ENCODE data around the gene RILP. TPM values are rescaled to one million over a fixed set of nuclear protein-coding genes. Genes with fewer than 3 reads are reported as not detected.

Gene RILP
- total RNA-seq, 1 donor from 2014 or later = 41.5 TPM

DNA sequence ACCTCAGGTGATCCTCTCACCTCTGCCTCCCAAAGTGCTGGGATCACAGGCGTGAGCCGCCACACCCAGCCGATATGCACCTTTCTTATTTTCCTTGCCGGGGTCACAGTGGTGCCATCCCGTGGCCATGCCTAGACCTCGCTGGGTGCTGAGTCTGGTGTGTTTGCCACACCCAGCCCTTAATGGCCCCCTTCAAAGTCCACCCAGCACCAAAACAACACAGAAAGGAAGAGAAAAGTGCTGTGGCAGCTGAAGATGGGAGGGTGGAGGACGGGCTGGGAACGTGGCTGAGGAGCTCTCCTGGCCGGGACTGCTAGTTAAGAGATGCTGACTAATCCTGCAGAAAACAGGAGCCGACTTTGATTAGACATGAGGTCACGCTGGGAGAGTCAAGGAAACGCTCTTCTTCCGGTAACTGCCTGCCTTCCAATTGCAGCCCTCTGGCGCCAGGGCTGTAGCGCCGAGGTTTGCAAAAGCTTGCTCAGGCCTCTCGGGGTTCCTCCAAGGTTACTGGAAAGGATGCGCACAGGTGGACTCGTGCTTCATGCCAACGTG, 32.0 kb downstream of the RILP start:
- peaks cover 21% of the 10 kb centered on the region for H3K4me1 ChIP-seq
- no peak for DNase-seq
- H3K27ac ChIP-seq = peak overlapping the region; percentile 56
- TF ChIP-seq, protein P1, sequence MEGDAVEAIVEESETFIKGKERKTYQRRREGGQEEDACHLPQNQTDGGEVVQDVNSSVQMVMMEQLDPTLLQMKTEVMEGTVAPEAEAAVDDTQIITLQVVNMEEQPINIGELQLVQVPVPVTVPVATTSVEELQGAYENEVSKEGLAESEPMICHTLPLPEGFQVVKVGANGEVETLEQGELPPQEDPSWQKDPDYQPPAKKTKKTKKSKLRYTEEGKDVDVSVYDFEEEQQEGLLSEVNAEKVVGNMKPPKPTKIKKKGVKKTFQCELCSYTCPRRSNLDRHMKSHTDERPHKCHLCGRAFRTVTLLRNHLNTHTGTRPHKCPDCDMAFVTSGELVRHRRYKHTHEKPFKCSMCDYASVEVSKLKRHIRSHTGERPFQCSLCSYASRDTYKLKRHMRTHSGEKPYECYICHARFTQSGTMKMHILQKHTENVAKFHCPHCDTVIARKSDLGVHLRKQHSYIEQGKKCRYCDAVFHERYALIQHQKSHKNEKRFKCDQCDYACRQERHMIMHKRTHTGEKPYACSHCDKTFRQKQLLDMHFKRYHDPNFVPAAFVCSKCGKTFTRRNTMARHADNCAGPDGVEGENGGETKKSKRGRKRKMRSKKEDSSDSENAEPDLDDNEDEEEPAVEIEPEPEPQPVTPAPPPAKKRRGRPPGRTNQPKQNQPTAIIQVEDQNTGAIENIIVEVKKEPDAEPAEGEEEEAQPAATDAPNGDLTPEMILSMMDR (IDR thresholded peaks at IDR 0.05) = peak; percentile 4
- no peaks in the 10 kb centered on the region for H3K27me3 ChIP-seq (ENCODE audit: low read depth)
- intact Hi-C loops (cut with DNase I) = no loop called here
- H3K36me3 ChIP-seq = peaks cover 55% of the 10 kb centered on the region
- no peaks in the 10 kb centered on the region for H3K9me3 ChIP-seq
- ATAC-seq = peak; percentile 44 to 49
- H3K4me3 ChIP-seq = no peak overlapping the region

DNA sequence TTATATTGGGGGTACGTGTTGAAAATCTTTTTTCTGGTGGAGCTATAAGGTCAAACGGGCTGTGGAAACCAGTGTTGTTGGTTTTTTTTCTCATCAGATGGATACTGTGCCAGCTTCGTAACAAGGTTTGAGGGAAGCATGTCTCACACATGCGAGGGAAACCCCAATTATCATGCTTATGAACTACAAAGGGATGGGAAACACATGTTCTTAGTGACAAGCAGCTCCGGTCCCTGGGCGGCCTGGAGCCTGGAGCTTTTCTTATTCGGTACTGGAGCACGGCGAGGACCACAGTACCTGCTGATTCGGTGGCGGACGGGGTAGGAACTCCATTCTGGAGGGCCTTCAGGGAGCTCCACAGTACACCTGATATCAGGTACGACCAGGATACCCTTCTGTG, 33.6 kb downstream of the RILP start:
- intact Hi-C loops (cut with DNase I) = no loop called here
- no peaks in the 10 kb centered on the region for H3K27me3 ChIP-seq (ENCODE audit: low read depth)
- H3K36me3 ChIP-seq = peaks cover 55% of the 10 kb centered on the region
- H3K27ac ChIP-seq = no peak overlapping the region
- TF ChIP-seq, protein P1 (IDR thresholded peaks at IDR 0.05) = no peak
- DNase-seq = no peak
- no peaks in the 10 kb centered on the region for H3K9me3 ChIP-seq
- H3K4me3 ChIP-seq = no peak overlapping the region
- peaks cover 34% of the 10 kb centered on the region for H3K4me1 ChIP-seq
- ATAC-seq = no peak

- peaks cover 33% of the 10 kb centered on the region for H3K36me3 ChIP-seq
These were observed 37.3 kb downstream of the RILP start for GRCh38 chr17:1612400-1612799.

GRCh38 chr17:1611715-1612114, 38.0 kb downstream of the RILP start:
- intact Hi-C loops (cut with DNase I) = no loop called here
- no peaks in the 10 kb centered on the region for H3K9me3 ChIP-seq
- DNase-seq (no peak), ATAC-seq (peak; percentile 28 to 31)
- H3K27me3 ChIP-seq (ENCODE audit: low read depth) = no peaks in the 10 kb centered on the region
- H3K4me1 ChIP-seq = peaks cover 29% of the 10 kb centered on the region
- H3K27ac ChIP-seq = peak overlapping the region; percentile 53
- no peak overlapping the region for H3K4me3 ChIP-seq
- H3K36me3 ChIP-seq = peaks cover 26% of the 10 kb centered on the region
- TF ChIP-seq, protein P1 (IDR thresholded peaks at IDR 0.05) = no peak

More at GRCh38 chr17:1612400-1612799, 37.3 kb downstream of the RILP start:
- TF ChIP-seq, protein P1 (IDR thresholded peaks at IDR 0.05) = no peak
- DNase-seq (no peak), ATAC-seq (no peak)
- no peaks in the 10 kb centered on the region for H3K9me3 ChIP-seq
- intact Hi-C loops (cut with DNase I) = no loop called here
- peaks cover 30% of the 10 kb centered on the region for H3K4me1 ChIP-seq
- no peaks in the 10 kb centered on the region for H3K27me3 ChIP-seq (ENCODE audit: low read depth)
- no peak overlapping the region for H3K4me3 ChIP-seq
- H3K27ac ChIP-seq = peak overlapping the region; percentile 53

DNA sequence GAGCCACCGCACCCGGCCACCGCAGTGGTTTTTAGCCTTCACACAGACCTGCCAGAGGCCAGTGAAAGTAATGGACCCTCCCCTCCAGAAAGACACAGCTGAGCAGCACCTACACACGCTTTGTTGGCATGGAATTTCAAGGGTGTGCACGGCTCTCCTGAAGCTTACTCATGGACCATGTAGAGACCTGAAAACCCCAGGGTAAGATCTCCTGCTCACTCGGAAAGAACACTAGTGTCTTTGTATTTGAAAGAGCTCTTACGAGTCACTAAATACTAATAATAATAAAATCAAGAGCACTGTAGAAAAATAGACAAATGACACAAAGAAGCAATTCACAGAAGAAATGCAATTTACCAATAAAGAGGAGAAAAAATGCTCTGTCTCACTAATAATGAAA, 41.0 kb downstream of the RILP start:
- Histone ChIP-seq H3K4me3 (no peak overlapping the region), H3K27ac (peak overlapping the region; percentile 76), H3K36me3 (peaks cover 24% of the 10 kb centered on the region), H3K4me1 (peaks cover 46% of the 10 kb centered on the region), H3K9me3 (no peaks in the 10 kb centered on the region), H3K27me3 (ENCODE audit: low read depth) (no peaks in the 10 kb centered on the region)
- DNase-seq = no peak
- intact Hi-C loops (cut with DNase I) = no loop called here
- ATAC-seq = no peak
- TF ChIP-seq, protein P1 (IDR thresholded peaks at IDR 0.05) = no peak

Data from lower lobe of right lung (tissue), 2 donors.